ENCODE data around the gene ZBTB2.
"Not testable (repeated sequence)": the region's sequence is repeated elsewhere in the genome, so short reads cannot be mapped to it uniquely, and the experiment has no call there.

ZBTB2 gene

GRCh38 chr6:151353795-151354194 is 37.6 kb downstream of the ZBTB2 start:
- Histone ChIP-seq H4K20me1 (peaks cover 0 to 59% (median 0%) of the 10 kb centered on the region in 11 experiments; a peak in 9 of 22 replicates), H3K4me2 (no peak overlapping the region), H3K36me3 (peaks cover 28 to 100% (median 97%) of the 10 kb centered on the region in 11 experiments), H3K9me3 (replicated peaks in 1 of 11) (no peaks in the 10 kb centered on the region), H3K9ac (no peak overlapping the region), H3K4me3 (no peak overlapping the region), H3K27me3 (no peaks in the 10 kb centered on the region), H3K4me1 (peaks cover 0 to 10% (median 0%) of the 10 kb centered on the region in 10 experiments; a peak in 2 of 20 replicates), H3K27ac (no peak overlapping the region)
- TF ChIP-seq Cebpa-rat (IDR thresholded peaks at IDR 0.05), result no peak

DNA sequence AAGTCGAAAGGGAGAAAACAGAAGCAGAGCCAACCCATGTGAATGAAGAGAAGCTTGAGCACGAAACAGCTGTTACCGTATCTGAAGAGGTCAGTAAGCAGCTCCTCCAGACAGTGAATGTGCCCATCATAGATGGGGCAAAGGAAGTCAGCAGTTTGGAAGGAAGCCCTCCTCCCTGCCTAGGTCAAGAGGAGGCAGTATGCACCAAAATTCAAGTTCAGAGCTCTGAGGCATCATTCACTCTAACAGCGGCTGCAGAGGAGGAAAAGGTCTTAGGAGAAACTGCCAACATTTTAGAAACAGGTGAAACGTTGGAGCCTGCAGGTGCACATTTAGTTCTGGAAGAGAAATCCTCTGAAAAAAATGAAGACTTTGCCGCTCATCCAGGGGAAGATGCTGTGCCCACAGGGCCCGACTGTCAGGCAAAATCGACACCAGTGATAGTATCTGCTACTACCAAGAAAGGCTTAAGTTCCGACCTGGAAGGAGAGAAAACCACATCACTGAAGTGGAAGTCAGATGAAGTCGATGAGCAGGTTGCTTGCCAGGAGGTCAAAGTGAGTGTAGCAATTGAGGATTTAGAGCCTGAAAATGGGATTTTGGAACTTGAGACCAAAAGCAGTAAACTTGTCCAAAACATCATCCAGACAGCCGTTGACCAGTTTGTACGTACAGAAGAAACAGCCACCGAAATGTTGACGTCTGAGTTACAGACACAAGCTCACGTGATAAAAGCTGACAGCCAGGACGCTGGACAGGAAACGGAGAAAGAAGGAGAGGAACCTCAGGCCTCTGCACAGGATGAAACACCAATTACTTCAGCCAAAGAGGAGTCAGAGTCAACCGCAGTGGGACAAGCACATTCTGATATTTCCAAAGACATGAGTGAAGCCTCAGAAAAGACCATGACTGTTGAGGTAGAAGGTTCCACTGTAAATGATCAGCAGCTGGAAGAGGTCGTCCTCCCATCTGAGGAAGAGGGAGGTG is 38.7 kb downstream of the ZBTB2 start:
- H3K27me3 ChIP-seq, result no peaks in the 10 kb centered on the region
- H3K9ac ChIP-seq, result no peak overlapping the region
- no peak overlapping the region for H3K4me2 ChIP-seq
- H4K20me1 ChIP-seq, result peaks cover 0 to 62% (median 0%) of the 10 kb centered on the region in 11 experiments; a peak in 9 of 22 replicates
- peaks cover 24 to 100% (median 89%) of the 10 kb centered on the region in 11 experiments; a peak in 21 of 22 replicates for H3K36me3 ChIP-seq
- H3K4me1 ChIP-seq, result peaks cover 0 to 12% (median 0%) of the 10 kb centered on the region in 10 experiments; a peak in 2 of 20 replicates
- no peaks in the 10 kb centered on the region for H3K9me3 ChIP-seq (replicated peaks in 1 of 11)
- no peak for TF ChIP-seq Cebpa-rat (IDR thresholded peaks at IDR 0.05)
- no peak overlapping the region for H3K4me3 ChIP-seq
- H3K27ac ChIP-seq, result no peak overlapping the region

GRCh38 chr6:151351731-151352130 is 39.6 kb downstream of the ZBTB2 start:
- Histone ChIP-seq H3K4me1 (peaks cover 0 to 12% (median 0%) of the 10 kb centered on the region in 10 experiments; a peak in 3 of 20 replicates), H3K27me3 (no peaks in the 10 kb centered on the region), H3K4me3 (no peak overlapping the region), H3K4me2 (no peak overlapping the region), H4K20me1 (peaks cover 0 to 70% (median 0%) of the 10 kb centered on the region in 11 experiments; a peak in 9 of 22 replicates), H3K27ac (no peak overlapping the region), H3K9ac (no peak overlapping the region), H3K9me3 (replicated peaks in 1 of 11) (no peaks in the 10 kb centered on the region), H3K36me3 (peaks cover 24 to 100% (median 86%) of the 10 kb centered on the region in 11 experiments; a peak in 21 of 22 replicates)
- TF ChIP-seq Cebpa-rat (IDR thresholded peaks at IDR 0.05), result no peak

GRCh38 chr6:151351146-151351700 is 40.1 kb downstream of the ZBTB2 start:
- no peak for TF ChIP-seq Cebpa-rat (IDR thresholded peaks at IDR 0.05)

GRCh38 chr6:151350442-151351145 is 40.8 kb downstream of the ZBTB2 start:
- Histone ChIP-seq H3K9me3 (replicated peaks in 1 of 11) (no peaks in the 10 kb centered on the region), H3K4me1 (peaks cover 0 to 12% (median 0%) of the 10 kb centered on the region in 10 experiments; a peak in 3 of 20 replicates), H4K20me1 (peaks cover 0 to 81% (median 0%) of the 10 kb centered on the region in 11 experiments; a peak in 9 of 22 replicates), H3K4me3 (no peak overlapping the region), H3K27me3 (no peaks in the 10 kb centered on the region), H3K36me3 (peaks cover 24 to 94% (median 80%) of the 10 kb centered on the region in 11 experiments; a peak in 21 of 22 replicates), H3K4me2 (no peak overlapping the region), H3K9ac (no peak overlapping the region), H3K27ac (no peak overlapping the region)
- no peak for TF ChIP-seq Cebpa-rat (IDR thresholded peaks at IDR 0.05)

More at GRCh38 chr6:151351146-151351700, 40.1 kb downstream of the ZBTB2 start:
- Histone ChIP-seq H3K4me1 (peaks cover 0 to 12% (median 0%) of the 10 kb centered on the region in 10 experiments; a peak in 3 of 20 replicates), H3K4me2 (no peak overlapping the region), H3K27me3 (no peaks in the 10 kb centered on the region), H3K36me3 (peaks cover 24 to 97% (median 86%) of the 10 kb centered on the region in 11 experiments; a peak in 21 of 22 replicates), H4K20me1 (peaks cover 0 to 74% (median 0%) of the 10 kb centered on the region in 11 experiments; a peak in 9 of 22 replicates), H3K4me3 (no peak overlapping the region), H3K9me3 (replicated peaks in 1 of 11) (no peaks in the 10 kb centered on the region), H3K27ac (no peak overlapping the region), H3K9ac (no peak overlapping the region)

DNA sequence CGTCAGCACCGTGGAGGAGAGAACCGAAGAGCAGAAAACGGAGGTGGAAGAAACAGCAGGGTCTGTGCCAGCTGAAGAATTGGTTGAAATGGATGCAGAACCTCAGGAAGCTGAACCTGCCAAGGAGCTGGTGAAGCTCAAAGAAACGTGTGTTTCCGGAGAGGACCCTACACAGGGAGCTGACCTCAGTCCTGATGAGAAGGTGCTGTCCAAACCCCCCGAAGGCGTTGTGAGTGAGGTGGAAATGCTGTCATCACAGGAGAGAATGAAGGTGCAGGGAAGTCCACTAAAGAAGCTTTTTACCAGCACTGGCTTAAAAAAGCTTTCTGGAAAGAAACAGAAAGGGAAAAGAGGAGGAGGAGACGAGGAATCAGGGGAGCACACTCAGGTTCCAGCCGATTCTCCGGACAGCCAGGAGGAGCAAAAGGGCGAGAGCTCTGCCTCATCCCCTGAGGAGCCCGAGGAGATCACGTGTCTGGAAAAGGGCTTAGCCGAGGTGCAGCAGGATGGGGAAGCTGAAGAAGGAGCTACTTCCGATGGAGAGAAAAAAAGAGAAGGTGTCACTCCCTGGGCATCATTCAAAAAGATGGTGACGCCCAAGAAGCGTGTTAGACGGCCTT is 41.6 kb downstream of the ZBTB2 start:
- no peak overlapping the region for H3K4me2 ChIP-seq
- peaks cover 0 to 81% (median 0%) of the 10 kb centered on the region in 11 experiments; a peak in 9 of 22 replicates for H4K20me1 ChIP-seq
- TF ChIP-seq Cebpa-rat (IDR thresholded peaks at IDR 0.05), result no peak
- H3K9ac ChIP-seq, result no peak overlapping the region
- H3K36me3 ChIP-seq, result peaks cover 24 to 86% (median 72%) of the 10 kb centered on the region in 11 experiments; a peak in 21 of 22 replicates
- H3K9me3 ChIP-seq (replicated peaks in 1 of 11), result no peaks in the 10 kb centered on the region
- no peaks in the 10 kb centered on the region for H3K27me3 ChIP-seq
- H3K4me3 ChIP-seq, result no peak overlapping the region
- no peak overlapping the region for H3K27ac ChIP-seq
- peaks cover 0 to 12% (median 0%) of the 10 kb centered on the region in 10 experiments; a peak in 3 of 20 replicates for H3K4me1 ChIP-seq

- H3K4me3 ChIP-seq, H3K9ac ChIP-seq, H3K4me1 ChIP-seq, H3K4me2 ChIP-seq, H3K27ac ChIP-seq, H3K27me3 ChIP-seq: not testable (repeated sequence)
- peaks cover 0 to 90% (median 56%) of the 10 kb centered on the region in 11 experiments; a peak in 20 of 22 replicates for H3K36me3 ChIP-seq
- peaks cover 0 to 18% (median 0%) of the 10 kb centered on the region in 11 experiments; a peak in 4 of 22 replicates for H3K9me3 ChIP-seq (replicated peaks in 1 of 11)
- peaks cover 0 to 96% (median 0%) of the 10 kb centered on the region in 11 experiments; a peak in 7 of 22 replicates for H4K20me1 ChIP-seq
These were observed 48.6 kb downstream of the ZBTB2 start for GRCh38 chr6:151342750-151343149.

Data from BLaER1 treated with 17β-estradiol and CSF1 and Interleukin-3, amounts not matched to agents 10 nM and 100 nM (cell line).